Measurements from ENCODE around the gene AP3M1. TPM values are rescaled to one million over a fixed set of nuclear protein-coding genes. Genes with fewer than 3 reads are reported as not detected.

The AP3M1 gene
- total RNA-seq, 4 donors from 2014 or later, result 26.5 to 36.4 (median 31.4) TPM

GRCh38 chr10:74133923-74134820 is 16.5 kb downstream of the AP3M1 start:
- Histone ChIP-seq H3K27me3 (no peaks in the 10 kb centered on the region), H3K4me1 (peaks cover 0 to 9% (median 2%) of the 10 kb centered on the region in 4 donors), H3K27ac (replicated peaks in 1 of 4) (no peak overlapping the region), H3K36me3 (peaks cover 65 to 96% (median 79%) of the 10 kb centered on the region in 4 donors), H3K4me3 (no peak overlapping the region), H3K9me3 (no peaks in the 10 kb centered on the region)
- TF ChIP-seq POLR2A (IDR thresholded peaks at IDR 0.05; ENCODE audit: low read depth) (no peak), EP300 (IDR thresholded peaks at IDR 0.05) (no peak), POLR2AphosphoS5 (IDR thresholded peaks at IDR 0.05) (no peak), CTCF (IDR thresholded peaks at IDR 0.05) (no peak)
- intact Hi-C loops (cut with DNase I), result no loop called here
- DNase-seq (ENCODE audit: extremely low spot score), result no peak
- WGBS, result 77% methylated on average over 11 of the region's 11 CpGs

GRCh38 chr10:74123081-74123480 is 27.5 kb downstream of the AP3M1 start:
- WGBS, result 24% methylated on average over 1 of the region's 1 CpG
- Histone ChIP-seq H3K36me3 (peaks cover 23 to 95% (median 83%) of the 10 kb centered on the region in 4 donors), H3K27me3 (no peaks in the 10 kb centered on the region), H3K27ac (replicated peaks in 1 of 4) (peak overlapping the region in 3 of 4 donors; percentile 1 to 68 (median 53)), H3K9me3 (no peaks in the 10 kb centered on the region), H3K4me3 (no peak overlapping the region), H3K4me1 (peaks cover 0 to 43% (median 34%) of the 10 kb centered on the region in 4 donors)
- intact Hi-C loops (cut with DNase I), result no loop called here
- TF ChIP-seq CTCF (IDR thresholded peaks at IDR 0.05), result no peak
- TF ChIP-seq POLR2A (IDR thresholded peaks at IDR 0.05; ENCODE audit: low read depth), result no peak
- no peak for TF ChIP-seq EP300 (IDR thresholded peaks at IDR 0.05)
- TF ChIP-seq POLR2AphosphoS5 (IDR thresholded peaks at IDR 0.05), result no peak
- DNase-seq (ENCODE audit: extremely low spot score), result no peak

GRCh38 chr10:74122060-74122459 is 28.6 kb downstream of the AP3M1 start:
- peaks cover 13 to 95% (median 84%) of the 10 kb centered on the region in 4 donors for H3K36me3 ChIP-seq
- no peaks in the 10 kb centered on the region for H3K27me3 ChIP-seq
- no peak overlapping the region for H3K4me3 ChIP-seq
- peak overlapping the region in 1 of 4 donors; percentile 11 for H3K27ac ChIP-seq (replicated peaks in 1 of 4)
- H3K9me3 ChIP-seq, result no peaks in the 10 kb centered on the region
- intact Hi-C loops (cut with DNase I), result no loop called here
- DNase-seq (ENCODE audit: extremely low spot score), result no peak
- WGBS, result 50% methylated on average over 3 of the region's 3 CpGs
- TF ChIP-seq CTCF (IDR thresholded peaks at IDR 0.05), result no peak
- no peak for TF ChIP-seq EP300 (IDR thresholded peaks at IDR 0.05)
- TF ChIP-seq POLR2AphosphoS5 (IDR thresholded peaks at IDR 0.05), result no peak
- TF ChIP-seq POLR2A (IDR thresholded peaks at IDR 0.05; ENCODE audit: low read depth), result no peak
- H3K4me1 ChIP-seq, result peaks cover 0 to 44% (median 37%) of the 10 kb centered on the region in 4 donors

GRCh38 chr10:74121368-74121767 is 29.3 kb downstream of the AP3M1 start:
- Histone ChIP-seq H3K27me3 (no peaks in the 10 kb centered on the region), H3K36me3 (peaks cover 12 to 99% (median 82%) of the 10 kb centered on the region in 4 donors), H3K4me1 (peaks cover 0 to 44% (median 37%) of the 10 kb centered on the region in 4 donors), H3K27ac (replicated peaks in 1 of 4) (peak overlapping the region in 2 of 4 donors; percentile 2 to 12), H3K4me3 (no peak overlapping the region), H3K9me3 (no peaks in the 10 kb centered on the region)
- no peak for TF ChIP-seq POLR2A (IDR thresholded peaks at IDR 0.05; ENCODE audit: low read depth)
- no peak for TF ChIP-seq POLR2AphosphoS5 (IDR thresholded peaks at IDR 0.05)
- TF ChIP-seq CTCF (IDR thresholded peaks at IDR 0.05), result no peak
- no peak for TF ChIP-seq EP300 (IDR thresholded peaks at IDR 0.05)
- no peak for DNase-seq (ENCODE audit: extremely low spot score)
- intact Hi-C loops (cut with DNase I), result no loop called here
- WGBS, result 82% methylated on average over 1 of the region's 1 CpG
